ENCODE data around the gene HTT-AS.

Gene HTT-AS

DNA sequence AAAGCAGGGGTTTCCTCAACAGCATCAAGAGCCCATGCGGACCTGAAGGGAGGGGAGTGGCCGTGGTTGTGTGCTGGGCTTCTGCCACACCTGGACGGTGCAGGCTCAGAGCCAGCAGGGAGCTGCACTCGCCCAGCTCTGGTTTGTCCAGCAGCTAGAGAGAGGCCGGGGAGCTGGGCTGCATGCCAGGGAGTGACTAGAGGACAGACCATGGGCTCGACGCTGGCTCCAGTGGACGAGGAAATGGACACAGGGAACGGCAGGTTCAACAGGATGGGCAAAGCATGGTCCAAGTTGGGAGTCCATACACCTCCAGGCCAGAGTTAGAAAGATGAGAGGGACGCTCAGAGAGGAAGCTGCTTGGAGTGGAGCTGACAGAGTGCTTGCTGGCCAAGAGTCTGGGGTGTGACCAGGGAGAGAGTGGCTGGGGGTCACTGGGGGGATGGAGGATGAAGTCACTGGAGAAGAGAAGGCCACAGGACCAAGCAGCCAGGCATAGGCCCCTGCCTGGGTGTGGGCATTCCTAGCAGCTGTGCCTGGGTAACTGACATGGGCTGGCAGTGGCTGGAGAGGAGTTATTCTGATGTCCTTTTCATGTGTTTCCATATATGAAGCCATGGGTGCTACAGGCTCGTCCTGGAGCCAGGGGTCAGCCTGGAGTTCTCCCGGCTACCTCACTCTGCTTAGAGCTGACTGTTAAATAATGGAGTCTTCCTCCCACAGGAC lies 42.8 kb downstream of the HTT-AS start:
- Histone ChIP-seq H3K4me1 (no peaks in the 10 kb centered on the region), H2AFZ (no peak overlapping the region), H3K27me3 (ENCODE audit: control insufficient read depth, insufficient read depth, low read length) (no peaks in the 10 kb centered on the region), H3K79me2 (no peaks in the 10 kb centered on the region), H3K36me3 (ENCODE audit: control insufficient read depth, insufficient read depth, low read length) (no peaks in the 10 kb centered on the region), H3K4me2 (ENCODE audit: low read length) (no peak overlapping the region), H3K4me3 (ENCODE audit: low read depth, low read length) (no peak overlapping the region), H3K9ac (no peak overlapping the region), H3K27ac (no peak overlapping the region), H3K9me3 (ENCODE audit: control insufficient read depth, low read length) (no peaks in the 10 kb centered on the region)
- TF ChIP-seq, protein P1, sequence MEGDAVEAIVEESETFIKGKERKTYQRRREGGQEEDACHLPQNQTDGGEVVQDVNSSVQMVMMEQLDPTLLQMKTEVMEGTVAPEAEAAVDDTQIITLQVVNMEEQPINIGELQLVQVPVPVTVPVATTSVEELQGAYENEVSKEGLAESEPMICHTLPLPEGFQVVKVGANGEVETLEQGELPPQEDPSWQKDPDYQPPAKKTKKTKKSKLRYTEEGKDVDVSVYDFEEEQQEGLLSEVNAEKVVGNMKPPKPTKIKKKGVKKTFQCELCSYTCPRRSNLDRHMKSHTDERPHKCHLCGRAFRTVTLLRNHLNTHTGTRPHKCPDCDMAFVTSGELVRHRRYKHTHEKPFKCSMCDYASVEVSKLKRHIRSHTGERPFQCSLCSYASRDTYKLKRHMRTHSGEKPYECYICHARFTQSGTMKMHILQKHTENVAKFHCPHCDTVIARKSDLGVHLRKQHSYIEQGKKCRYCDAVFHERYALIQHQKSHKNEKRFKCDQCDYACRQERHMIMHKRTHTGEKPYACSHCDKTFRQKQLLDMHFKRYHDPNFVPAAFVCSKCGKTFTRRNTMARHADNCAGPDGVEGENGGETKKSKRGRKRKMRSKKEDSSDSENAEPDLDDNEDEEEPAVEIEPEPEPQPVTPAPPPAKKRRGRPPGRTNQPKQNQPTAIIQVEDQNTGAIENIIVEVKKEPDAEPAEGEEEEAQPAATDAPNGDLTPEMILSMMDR (IDR thresholded peaks at IDR 0.05) = no peak

DNA sequence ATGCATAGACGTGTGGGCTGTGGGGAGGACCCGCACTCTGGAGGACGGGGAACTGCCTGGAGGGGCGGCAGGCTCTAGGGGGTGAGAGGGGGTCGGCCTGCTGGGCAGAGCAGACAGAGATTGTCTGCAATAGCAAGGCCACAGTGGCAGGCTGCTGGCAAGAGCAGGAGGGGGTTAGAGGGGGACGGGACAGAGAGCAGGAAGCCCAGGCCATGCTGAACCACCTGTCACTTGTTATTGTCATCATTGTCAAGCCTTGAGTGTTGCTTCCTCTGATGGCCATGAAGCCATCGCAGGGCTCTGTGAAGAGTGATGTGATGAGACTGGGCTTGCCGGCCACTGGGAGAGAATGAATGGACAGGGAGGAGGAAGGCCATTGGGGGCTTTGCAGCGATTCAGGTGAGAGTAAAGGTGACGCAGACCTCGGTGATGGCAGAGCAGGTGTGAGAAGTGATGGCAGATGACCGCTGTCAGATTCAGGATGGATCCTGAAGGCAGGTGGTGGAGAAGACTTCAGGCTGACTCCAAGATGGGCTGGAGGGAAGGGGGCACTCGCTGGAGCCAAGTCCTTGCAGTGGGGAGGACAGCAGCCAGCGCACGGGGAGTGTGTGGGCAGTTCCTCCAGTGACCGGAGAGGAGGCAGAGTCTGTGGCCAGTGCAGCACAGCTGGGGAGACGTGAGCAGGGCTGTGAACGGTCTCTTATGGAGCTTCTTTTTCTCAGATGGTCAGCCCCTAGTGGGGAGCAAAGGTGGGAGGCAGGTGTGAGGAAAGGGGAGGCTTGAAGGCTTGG lies 43.6 kb downstream of the HTT-AS start:
- Histone ChIP-seq H3K27ac (no peak overlapping the region), H2AFZ (no peak overlapping the region), H3K4me2 (ENCODE audit: low read length) (no peak overlapping the region), H3K9me3 (ENCODE audit: control insufficient read depth, low read length) (no peaks in the 10 kb centered on the region), H3K27me3 (ENCODE audit: control insufficient read depth, insufficient read depth, low read length) (no peaks in the 10 kb centered on the region), H3K36me3 (ENCODE audit: control insufficient read depth, insufficient read depth, low read length) (no peaks in the 10 kb centered on the region), H3K4me3 (ENCODE audit: low read depth, low read length) (no peak overlapping the region), H3K9ac (no peak overlapping the region), H3K4me1 (no peaks in the 10 kb centered on the region), H3K79me2 (no peaks in the 10 kb centered on the region)
- TF ChIP-seq, protein P1 (IDR thresholded peaks at IDR 0.05) = no peak

DNA sequence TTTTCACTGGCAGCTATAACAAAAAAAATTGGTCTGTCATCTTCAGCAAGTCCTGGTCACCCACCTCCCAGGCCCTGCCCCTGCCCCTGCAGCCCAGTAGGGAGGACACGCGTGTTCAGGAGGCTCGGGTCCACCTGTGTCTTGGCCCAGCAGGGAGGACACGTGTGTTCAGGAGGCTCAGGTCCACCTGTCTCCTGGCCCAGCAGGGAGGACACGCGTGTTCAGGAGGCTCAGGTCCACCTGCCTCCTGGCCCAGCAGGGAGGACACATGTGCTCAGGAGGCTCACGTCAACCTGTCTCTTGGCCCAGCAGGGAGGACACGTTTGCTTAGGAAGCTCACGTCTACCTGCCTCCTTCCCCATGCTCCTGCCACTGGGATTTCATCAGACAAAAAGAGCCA lies 44.9 kb downstream of the HTT-AS start:
- H3K9ac ChIP-seq = no peak overlapping the region
- TF ChIP-seq, protein P1 (IDR thresholded peaks at IDR 0.05) = no peak
- H3K4me2 ChIP-seq (ENCODE audit: low read length) = no peak overlapping the region
- H3K4me3 ChIP-seq (ENCODE audit: low read depth, low read length) = no peak overlapping the region
- no peaks in the 10 kb centered on the region for H3K9me3 ChIP-seq (ENCODE audit: control insufficient read depth, low read length)
- H3K27ac ChIP-seq = no peak overlapping the region
- H3K36me3 ChIP-seq (ENCODE audit: control insufficient read depth, insufficient read depth, low read length) = no peaks in the 10 kb centered on the region
- H3K79me2 ChIP-seq = no peaks in the 10 kb centered on the region
- no peaks in the 10 kb centered on the region for H3K27me3 ChIP-seq (ENCODE audit: control insufficient read depth, insufficient read depth, low read length)
- H2AFZ ChIP-seq = no peak overlapping the region
- no peaks in the 10 kb centered on the region for H3K4me1 ChIP-seq

DNA sequence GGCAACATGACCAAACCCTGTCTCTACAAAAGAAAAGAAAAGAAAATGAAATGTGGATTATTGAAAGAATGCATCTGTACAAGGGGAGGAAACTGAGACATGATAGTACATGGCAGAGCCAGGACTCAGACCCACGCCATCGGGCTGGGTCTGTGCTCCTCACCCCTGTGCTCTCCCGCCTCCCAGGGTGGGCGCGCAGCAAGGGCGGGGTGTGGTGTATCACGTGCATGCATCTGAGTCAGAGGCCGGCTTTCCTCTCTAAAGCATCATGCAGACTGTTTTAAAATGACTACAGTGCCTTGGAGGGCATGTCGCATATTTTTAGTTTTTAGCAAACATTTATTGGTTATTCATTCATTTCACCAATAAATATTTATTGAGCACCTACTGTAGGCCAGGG lies 47.8 kb downstream of the HTT-AS start:
- Histone ChIP-seq H3K9ac (no peak overlapping the region), H3K9me3 (ENCODE audit: control insufficient read depth, low read length) (no peaks in the 10 kb centered on the region), H3K79me2 (no peaks in the 10 kb centered on the region), H3K4me3 (ENCODE audit: low read depth, low read length) (no peak overlapping the region), H3K36me3 (ENCODE audit: control insufficient read depth, insufficient read depth, low read length) (no peaks in the 10 kb centered on the region), H3K27ac (no peak overlapping the region), H3K4me2 (ENCODE audit: low read length) (no peak overlapping the region), H3K4me1 (no peaks in the 10 kb centered on the region), H3K27me3 (ENCODE audit: control insufficient read depth, insufficient read depth, low read length) (no peaks in the 10 kb centered on the region), H2AFZ (no peak overlapping the region)
- TF ChIP-seq, protein P1 (IDR thresholded peaks at IDR 0.05) = no peak
